Measurements from ENCODE around the gene TRAPPC10.
A peak's percentile ranks its signal among the peaks of the same experiment; 100 is the strongest.
"Not testable (repeated sequence)": the region's sequence is repeated elsewhere in the genome, so short reads cannot be mapped to it uniquely, and the experiment has no call there.

TRAPPC10 gene

DNA sequence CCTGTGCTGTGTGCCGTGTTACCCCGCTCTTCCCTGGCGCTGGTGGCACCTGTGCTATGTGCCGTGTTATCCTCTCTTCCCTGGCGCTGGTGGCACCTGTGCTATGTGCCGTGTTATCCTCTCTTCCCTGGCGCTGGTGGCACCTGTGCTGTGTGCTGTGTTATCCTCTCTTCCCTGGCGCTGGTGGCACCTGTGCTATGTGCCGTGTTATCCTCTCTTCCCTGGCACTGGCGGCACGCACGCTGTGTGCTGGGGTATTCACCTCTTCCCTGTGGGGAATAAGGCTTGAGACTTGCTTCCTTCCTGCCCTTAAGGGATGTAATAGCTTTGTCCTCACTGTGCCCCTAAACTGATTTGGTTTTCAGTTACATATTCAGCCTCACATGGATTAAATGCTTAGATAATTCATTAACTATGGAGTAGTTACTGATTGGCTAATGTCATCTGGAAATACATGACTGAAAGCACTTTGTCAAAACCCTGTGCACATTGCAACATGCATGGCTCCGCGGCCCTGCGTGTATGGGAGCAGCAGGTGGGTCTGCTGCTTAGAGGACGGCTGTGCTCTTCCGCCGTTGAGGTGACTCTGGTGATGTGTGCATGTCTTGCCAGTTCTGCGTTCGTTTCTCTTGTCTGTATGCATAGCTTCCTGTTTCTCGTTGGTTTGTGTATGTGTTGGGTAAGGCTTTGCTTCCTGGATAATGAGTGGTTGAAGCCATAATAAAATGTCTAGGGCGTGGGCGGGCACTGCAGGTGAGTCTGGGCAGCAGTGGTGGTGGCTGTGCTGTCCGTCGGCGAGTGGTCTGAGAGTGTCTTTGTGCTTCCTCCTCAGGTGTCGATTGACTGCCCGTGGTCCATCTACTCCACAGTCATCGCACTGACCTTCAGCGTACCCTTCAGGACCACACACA, 77.1 kb downstream of the TRAPPC10 start:
- no peak for DNase-seq (ENCODE audit: low read depth)
- TF ChIP-seq, protein P1, sequence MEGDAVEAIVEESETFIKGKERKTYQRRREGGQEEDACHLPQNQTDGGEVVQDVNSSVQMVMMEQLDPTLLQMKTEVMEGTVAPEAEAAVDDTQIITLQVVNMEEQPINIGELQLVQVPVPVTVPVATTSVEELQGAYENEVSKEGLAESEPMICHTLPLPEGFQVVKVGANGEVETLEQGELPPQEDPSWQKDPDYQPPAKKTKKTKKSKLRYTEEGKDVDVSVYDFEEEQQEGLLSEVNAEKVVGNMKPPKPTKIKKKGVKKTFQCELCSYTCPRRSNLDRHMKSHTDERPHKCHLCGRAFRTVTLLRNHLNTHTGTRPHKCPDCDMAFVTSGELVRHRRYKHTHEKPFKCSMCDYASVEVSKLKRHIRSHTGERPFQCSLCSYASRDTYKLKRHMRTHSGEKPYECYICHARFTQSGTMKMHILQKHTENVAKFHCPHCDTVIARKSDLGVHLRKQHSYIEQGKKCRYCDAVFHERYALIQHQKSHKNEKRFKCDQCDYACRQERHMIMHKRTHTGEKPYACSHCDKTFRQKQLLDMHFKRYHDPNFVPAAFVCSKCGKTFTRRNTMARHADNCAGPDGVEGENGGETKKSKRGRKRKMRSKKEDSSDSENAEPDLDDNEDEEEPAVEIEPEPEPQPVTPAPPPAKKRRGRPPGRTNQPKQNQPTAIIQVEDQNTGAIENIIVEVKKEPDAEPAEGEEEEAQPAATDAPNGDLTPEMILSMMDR (IDR thresholded peaks at IDR 0.05; ENCODE audit: low read length, missing control alignments): no peak
- no peak overlapping the region for H3K4me3 ChIP-seq (replicated peaks; ENCODE audit: low read depth, low read length)

DNA sequence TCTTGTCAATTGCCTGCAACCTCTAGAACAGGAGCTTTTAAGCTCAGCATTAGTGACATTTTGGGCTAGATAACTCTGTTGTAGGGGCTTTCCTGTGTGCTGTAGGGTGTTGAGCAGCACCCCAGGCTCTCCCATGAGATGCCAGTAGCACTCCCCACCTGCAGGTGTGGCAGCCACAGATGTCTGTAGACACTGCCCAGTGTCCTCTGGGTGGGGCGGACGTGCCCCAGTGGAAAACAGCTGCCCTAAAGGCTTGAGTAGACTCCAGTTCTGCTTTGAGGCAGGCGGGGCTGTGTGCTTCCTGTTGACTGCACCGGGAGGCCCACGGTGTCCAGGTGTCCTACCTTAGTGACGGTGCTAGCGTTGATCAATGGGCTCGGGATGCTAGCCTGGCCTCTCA, 78.2 kb downstream of the TRAPPC10 start:
- H3K4me3 ChIP-seq (replicated peaks; ENCODE audit: low read depth, low read length): no peak overlapping the region
- TF ChIP-seq, protein P1 (IDR thresholded peaks at IDR 0.05; ENCODE audit: low read length, missing control alignments): no peak
- no peak for DNase-seq (ENCODE audit: low read depth)

DNA sequence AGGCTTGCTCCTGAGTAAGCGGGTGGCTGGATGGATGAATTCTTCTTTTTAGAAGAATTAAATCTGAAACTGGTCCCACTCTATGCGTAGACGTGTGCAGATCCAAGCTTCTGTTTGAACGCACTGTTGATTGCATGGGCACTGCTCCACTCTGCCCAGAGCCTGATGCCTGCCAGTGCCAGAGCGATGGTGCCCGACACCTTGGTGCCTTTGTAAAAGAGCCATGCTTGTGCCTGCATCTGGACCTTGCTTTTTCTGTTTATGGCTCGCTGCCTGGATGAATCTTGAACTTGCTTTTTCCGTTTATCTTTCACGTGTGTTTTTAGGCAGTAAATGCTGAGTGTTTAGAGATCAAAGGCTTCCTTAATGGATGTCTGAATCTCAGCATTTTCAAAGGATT, 80.1 kb downstream of the TRAPPC10 start:
- TF ChIP-seq, protein P1 (IDR thresholded peaks at IDR 0.05; ENCODE audit: low read length, missing control alignments): no peak

DNA sequence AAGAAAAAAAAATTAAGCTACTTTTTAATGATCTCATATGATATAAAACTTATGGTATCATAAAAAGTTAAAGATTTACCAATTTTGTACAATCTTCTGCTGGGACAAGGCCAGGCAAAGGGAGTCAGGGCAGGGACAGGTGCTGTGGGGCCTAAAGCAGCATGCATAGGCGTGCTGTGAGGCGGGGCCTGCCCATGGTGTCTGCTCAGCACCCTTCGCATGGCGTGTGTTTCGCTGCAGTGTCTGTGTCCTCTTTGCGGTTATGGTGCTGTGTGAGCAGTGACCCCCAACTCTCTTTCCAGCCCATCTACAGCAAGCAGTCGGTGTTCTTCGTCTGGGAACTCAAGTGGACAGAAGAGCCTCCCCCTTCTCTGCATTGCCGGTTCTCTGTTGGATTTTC, 81.7 kb downstream of the TRAPPC10 start:
- no peak for DNase-seq (ENCODE audit: low read depth)
- TF ChIP-seq, protein P1 (IDR thresholded peaks at IDR 0.05; ENCODE audit: low read length, missing control alignments): no peak
- no peak overlapping the region for H3K4me3 ChIP-seq (replicated peaks; ENCODE audit: low read depth, low read length)

More for the DNA sequence above, 80.1 kb downstream of the TRAPPC10 start:
- H3K4me3 ChIP-seq (replicated peaks; ENCODE audit: low read depth, low read length): no peak overlapping the region
- no peak for DNase-seq (ENCODE audit: low read depth)

DNA sequence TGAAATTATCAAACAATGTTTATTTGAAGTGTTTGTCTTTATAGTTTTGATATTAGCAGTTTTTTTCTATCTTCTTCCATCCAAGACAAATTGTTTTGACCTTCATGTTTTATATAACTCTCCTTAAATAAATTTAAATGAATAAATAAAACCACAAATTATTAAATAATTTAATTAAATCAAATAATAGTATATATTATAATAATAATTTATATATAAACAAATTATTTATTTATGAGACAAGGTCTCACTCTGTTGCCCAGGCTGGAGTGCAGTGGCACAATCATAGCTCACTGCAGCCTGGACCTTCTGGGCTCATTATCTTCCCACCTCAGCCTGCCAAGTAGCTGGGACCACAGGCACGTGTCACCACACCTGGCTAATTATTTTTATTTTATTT, 82.7 kb downstream of the TRAPPC10 start:
- H3K4me3 ChIP-seq (replicated peaks; ENCODE audit: low read depth, low read length): no peak overlapping the region
- no peak for DNase-seq (ENCODE audit: low read depth)
- TF ChIP-seq, protein P1 (IDR thresholded peaks at IDR 0.05; ENCODE audit: low read length, missing control alignments): no peak

DNA sequence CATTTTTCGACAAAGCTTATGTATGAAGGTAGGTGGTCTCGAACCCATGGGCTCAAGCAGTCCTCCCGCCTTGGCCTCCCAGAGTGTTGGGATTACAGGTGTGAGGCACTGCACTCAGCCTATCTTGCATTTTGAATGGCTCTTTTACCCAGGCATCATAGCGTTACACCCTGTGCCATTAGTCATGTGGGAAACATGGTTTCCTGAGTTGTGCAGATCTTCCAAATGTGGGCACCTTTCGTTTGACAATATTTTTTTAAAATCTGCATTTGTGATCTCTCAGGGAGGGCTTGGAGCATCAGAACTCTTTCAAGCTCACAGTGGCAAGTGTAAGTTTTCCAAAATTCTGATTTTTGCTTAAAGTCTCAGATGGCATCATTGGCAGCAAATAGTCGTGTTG, 86.4 kb downstream of the TRAPPC10 start:
- not testable (repeated sequence) for DNase-seq (ENCODE audit: low read depth); H3K4me3 ChIP-seq (replicated peaks; ENCODE audit: low read depth, low read length)

DNA sequence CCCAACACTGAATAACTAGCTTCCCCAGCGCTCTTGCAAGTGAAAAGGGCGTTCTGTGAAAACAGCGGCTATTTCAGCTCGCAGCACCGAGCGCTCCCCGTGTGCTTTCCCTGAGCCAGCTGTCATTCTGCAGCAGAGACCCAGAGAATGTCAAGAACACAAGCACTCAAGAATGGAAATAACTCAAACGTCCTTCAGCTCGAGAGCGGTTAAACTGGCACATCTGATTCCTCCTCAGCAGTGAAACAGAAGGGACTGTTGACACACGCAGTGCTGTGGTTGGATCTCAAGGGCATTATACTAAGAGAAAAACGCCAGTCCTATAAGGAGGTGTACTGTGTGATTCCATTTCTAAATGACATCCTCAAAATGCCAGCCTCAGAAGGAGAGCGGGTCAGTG, 86.9 kb downstream of the TRAPPC10 start:
- H3K4me3 ChIP-seq (replicated peaks; ENCODE audit: low read depth, low read length); DNase-seq (ENCODE audit: low read depth): not testable (repeated sequence)

DNA sequence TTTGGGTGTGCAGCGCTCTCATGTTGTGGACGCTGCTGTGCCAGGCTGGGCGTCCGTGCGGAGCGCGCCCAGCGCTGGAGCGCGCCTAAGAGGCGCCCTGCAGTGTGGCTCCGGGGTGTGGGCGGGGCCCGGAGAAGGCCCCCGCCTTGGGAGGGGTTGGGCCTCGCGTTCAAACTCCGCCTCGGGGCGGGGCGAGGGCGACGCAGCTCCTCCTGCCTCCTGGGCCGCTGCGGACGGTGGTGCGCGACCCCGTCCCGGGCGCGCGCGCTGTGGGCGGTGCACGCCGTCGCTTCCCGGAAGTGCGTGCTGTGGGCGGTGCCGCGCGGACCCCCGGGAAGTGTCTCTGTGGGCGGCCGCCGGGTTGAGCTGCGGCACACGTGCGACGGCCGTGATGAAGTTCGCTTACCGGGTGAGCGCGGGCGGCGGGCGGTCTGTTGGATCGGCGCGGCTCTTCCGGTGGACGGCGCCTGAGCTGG, 95.0 kb downstream of the TRAPPC10 start, which contains the start of gene PWP2:
Gene PWP2, plus strand, starts transcription at position 374 of the 476 bp plus-strand sequence. Its CDS starts 18 bp downstream, at position 392.
- peak within 1 kb of the TSS; percentile 34 for H3K4me3 ChIP-seq (replicated peaks; ENCODE audit: low read depth, low read length)

DNA sequence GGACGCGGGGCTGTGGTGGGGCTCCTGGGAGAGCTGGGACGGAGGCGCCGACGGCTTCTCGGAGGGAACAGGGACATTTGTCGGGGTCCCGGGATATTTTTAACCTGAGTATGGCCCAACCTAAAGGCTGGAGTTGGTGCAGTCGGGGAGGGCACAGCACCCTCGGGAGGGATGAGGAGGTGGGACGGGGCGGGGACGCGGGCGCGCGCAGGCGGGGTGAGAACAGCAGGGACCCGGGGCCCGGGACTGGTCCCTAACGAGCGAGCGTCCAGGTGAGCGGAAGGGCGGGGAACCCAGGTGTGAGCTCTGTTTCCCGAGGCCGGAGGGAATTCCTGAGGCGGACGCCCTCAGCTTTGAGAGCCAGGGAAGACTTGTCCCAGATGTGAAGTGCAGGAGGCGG, 95.5 kb downstream of the TRAPPC10 start:
- not testable (repeated sequence) for DNase-seq (ENCODE audit: low read depth)
- H3K4me3 ChIP-seq (replicated peaks; ENCODE audit: low read depth, low read length): peak overlapping the region; percentile 34

More for the DNA sequence above, 95.0 kb downstream of the TRAPPC10 start, which contains the start of gene PWP2:
- DNase-seq (ENCODE audit: low read depth): not testable (repeated sequence)

DNA sequence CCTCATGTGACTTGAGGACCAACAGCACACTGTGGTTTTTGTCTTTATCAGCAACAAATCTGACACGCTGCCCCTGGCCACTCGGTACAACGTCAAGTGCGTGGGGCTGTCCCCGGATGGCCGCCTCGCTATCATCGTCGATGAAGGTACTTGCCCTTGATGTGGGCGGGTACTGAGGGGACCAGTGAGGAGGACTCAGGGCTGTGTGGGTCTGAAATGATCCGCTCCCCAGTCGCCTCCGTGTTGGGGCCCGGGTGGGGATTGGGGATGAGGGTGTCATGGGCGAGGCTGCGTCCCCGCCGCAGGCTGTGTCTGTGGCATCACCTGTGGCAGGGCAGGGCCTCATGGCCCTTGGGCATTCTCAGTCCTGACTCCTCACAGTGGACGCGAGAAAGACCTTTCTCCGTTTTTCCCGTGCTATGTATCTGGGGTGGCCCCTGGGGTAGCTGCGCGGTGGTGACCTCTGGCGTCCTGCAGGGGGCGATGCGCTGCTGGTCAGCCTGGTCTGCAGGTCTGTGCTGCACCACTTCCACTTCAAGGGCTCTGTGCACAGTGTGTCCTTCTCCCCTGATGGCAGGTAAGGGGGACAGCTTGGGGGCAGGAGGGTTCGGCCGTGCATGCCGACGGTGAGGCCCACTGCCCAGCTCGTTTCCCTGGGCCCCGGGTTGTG, 101.7 kb downstream of the TRAPPC10 start:
- DNase-seq (ENCODE audit: low read depth); H3K4me3 ChIP-seq (replicated peaks; ENCODE audit: low read depth, low read length): not testable (repeated sequence)

DNA sequence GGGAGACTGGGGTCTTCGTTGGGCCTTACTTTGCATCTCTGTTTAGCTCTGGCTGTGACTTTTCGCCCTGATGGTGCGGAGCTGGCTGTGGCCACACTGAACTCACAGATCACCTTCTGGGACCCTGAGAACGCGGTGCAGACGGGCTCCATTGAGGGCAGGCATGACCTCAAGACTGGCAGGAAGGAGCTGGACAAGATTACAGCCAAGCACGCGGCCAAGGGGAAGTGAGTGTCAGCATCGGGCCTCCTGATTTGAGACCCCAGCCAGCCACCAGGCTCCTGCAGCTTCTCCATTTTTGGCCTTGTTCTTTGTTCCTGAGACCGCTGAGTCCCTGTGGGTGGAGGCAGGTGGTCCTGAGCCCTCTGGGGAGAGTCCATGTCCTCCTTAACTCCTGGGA, 110.0 kb downstream of the TRAPPC10 start:
- H3K4me3 ChIP-seq (replicated peaks; ENCODE audit: low read depth, low read length); DNase-seq (ENCODE audit: low read depth): not testable (repeated sequence)

DNA sequence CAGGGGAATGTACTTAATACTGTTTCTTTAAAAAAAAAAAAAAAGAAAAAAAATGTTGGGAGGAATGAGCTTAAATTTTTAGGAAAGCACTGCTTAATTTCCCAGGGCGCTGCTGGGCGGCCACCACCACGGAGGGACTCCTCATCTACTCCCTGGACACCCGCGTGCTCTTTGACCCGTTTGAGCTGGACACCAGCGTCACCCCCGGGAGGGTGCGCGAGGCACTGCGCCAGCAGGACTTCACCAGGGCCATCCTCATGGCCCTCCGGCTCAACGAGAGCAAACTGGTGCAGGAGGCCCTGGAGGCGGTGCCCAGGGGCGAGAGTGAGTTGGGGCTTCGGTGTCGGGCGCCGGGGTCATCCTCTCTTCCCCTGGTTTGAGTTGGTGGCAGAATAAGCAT, 115.7 kb downstream of the TRAPPC10 start:
- not testable (repeated sequence) for H3K4me3 ChIP-seq (replicated peaks; ENCODE audit: low read depth, low read length); DNase-seq (ENCODE audit: low read depth)
